ENCODE results near the gene COL1A2.

The COL1A2 gene

GRCh38 chr7:94446308-94446707 lies 51.6 kb downstream of the COL1A2 start:
- no peak for DNase-seq (ENCODE audit: low read depth)
- H3K4me3 ChIP-seq (ENCODE audit: low read depth, low read length): no peak overlapping the region
- no peak for TF ChIP-seq CTCF (conservative IDR thresholded peaks at IDR 0.05; ENCODE audit: low read depth, low read length)

GRCh38 chr7:94449151-94449725 lies 54.5 kb downstream of the COL1A2 start:
- TF ChIP-seq CTCF (conservative IDR thresholded peaks at IDR 0.05; ENCODE audit: low read depth, low read length): peak; percentile 64
- H3K4me3 ChIP-seq (ENCODE audit: low read depth, low read length): no peak overlapping the region
- DNase-seq (ENCODE audit: low read depth): peak; percentile 75

- no peak for TF ChIP-seq CTCF (conservative IDR thresholded peaks at IDR 0.05; ENCODE audit: low read depth, low read length)
- no peak for DNase-seq (ENCODE audit: low read depth)
- no peak overlapping the region for H3K4me3 ChIP-seq (ENCODE audit: low read depth, low read length)
Observed at GRCh38 chr7:94450044-94450697, 55.5 kb downstream of the COL1A2 start.

- TF ChIP-seq CTCF (conservative IDR thresholded peaks at IDR 0.05; ENCODE audit: low read depth, low read length): no peak
- DNase-seq (ENCODE audit: low read depth): no peak
Observed at GRCh38 chr7:94451187-94451586, 56.5 kb downstream of the COL1A2 start.

GRCh38 chr7:94452239-94452638 lies 57.5 kb downstream of the COL1A2 start:
- no peak overlapping the region for H3K4me3 ChIP-seq (ENCODE audit: low read depth, low read length)
- DNase-seq (ENCODE audit: low read depth): no peak
- TF ChIP-seq CTCF (conservative IDR thresholded peaks at IDR 0.05; ENCODE audit: low read depth, low read length): no peak

More at GRCh38 chr7:94451187-94451586, 56.5 kb downstream of the COL1A2 start:
- H3K4me3 ChIP-seq (ENCODE audit: low read depth, low read length): no peak overlapping the region

- no peak for DNase-seq (ENCODE audit: low read depth)
- no peak for TF ChIP-seq CTCF (conservative IDR thresholded peaks at IDR 0.05; ENCODE audit: low read depth, low read length)
- H3K4me3 ChIP-seq (ENCODE audit: low read depth, low read length): no peak overlapping the region
Observed at GRCh38 chr7:94453898-94454297, 59.2 kb downstream of the COL1A2 start.

GRCh38 chr7:94458041-94458440 lies 63.3 kb downstream of the COL1A2 start:
- no peak for TF ChIP-seq CTCF (conservative IDR thresholded peaks at IDR 0.05; ENCODE audit: low read depth, low read length)
- no peak for DNase-seq (ENCODE audit: low read depth)
- no peak overlapping the region for H3K4me3 ChIP-seq (ENCODE audit: low read depth, low read length)

Data from choroid plexus epithelial cell (primary cell).